K562 (cell line): ENCODE results near the gene CACNA1C.

Experiments
- CBX1 ChIP-seq: sonication (generic); IDR thresholded peaks from 2 replicates; pipeline ENCODE4 v1.6.1; 2016; ENCODE audit warnings: antibody characterized with exemption, low read depth, mild to moderate bottlenecking
- CBX5 ChIP-seq: IDR thresholded peaks from 2 replicates; pipeline ENCODE4 v1.6.1; 2014; ENCODE audit warnings: low read depth, borderline replicate concordance
- CHD2 ChIP-seq: IDR thresholded peaks from 2 replicates; pipeline ENCODE4 v1.6.1; 2011; ENCODE audit warnings: low read depth, low read length
- EHMT2 ChIP-seq: fragments of 450-650 bp; IDR thresholded peaks from 2 replicates; pipeline ENCODE4 v1.6.1; 2018; ENCODE audit warnings: antibody characterized with exemption
- EP300 ChIP-seq: IDR thresholded peaks from 2 replicates; pipeline ENCODE4 v1.6.1; 2012; ENCODE audit warnings: low read length, improper control_type of control experiment
- MYNN ChIP-seq, 2 experiments: sonication (generic); formaldehyde crosslinking in 1 of 2; IDR thresholded peaks; 2 replicates each; pipeline versions ENCODE4 v1.5.0 to v1.6.1; 2016 to 2020; ENCODE audit warnings: antibody characterized with exemption in 1 of 2, missing genetic modification reagents in 1 of 2
- ZEB2 ChIP-seq: fragments of 450-650 bp; IDR thresholded peaks from 2 replicates; pipeline ENCODE4 v1.6.1; 2016
- TF ChIP-seq, protein P1 (sequence below), 3 experiments: IDR thresholded peaks in 2 of 3; conservative IDR thresholded peaks in 1 of 3; 2 replicates each; pipeline ENCODE4 v1.5.1; 2011 to 2012; ENCODE audit warnings: low read length in 3 of 3, mild to moderate bottlenecking in 3 of 3, control low read depth in 2 of 3, improper control_type of control experiment in 1 of 3, inconsistent platforms in 1 of 3, low read depth in 1 of 3, mixed read lengths in 1 of 3, moderate library complexity in 1 of 3; ENCODE audit not compliant: insufficient read depth in 2 of 3

DNA sequence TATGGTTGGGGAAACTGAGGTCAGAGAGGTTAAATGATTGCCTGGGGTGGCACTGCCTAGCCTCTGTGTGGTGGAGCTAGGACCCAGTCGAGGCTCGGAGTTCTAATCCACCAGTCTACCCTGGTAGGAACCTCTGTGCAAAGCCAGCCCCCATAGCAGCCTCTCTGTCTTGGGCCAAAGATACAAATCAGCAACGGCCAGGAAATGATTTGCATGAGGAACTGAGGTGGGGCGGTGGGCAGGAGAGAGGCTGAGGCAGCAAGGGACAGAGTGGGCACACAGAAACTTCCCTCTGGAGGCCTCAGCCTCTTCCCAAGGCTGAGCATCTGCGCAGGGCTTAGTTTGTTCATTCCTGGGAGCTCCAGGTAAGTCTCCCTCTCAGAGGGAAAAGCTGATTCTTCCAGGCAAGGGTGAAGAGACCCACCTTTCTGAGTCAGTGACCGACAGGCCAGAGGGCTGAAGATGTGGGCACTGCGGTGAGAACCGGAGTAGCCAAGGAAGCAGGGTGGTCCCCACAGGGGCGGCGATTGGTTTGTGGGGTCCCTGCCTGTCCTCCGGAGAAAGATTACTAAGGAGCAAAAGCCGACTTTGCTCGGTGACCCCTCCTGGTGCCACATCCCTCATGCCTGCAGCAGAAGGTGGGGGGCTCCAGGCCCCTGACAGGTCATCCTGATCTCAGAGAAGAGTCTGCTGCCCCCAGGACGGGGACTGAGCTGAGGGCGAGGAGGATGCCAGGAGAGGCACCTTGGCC lies 134.6 kb downstream of the CACNA1C start:
- TF ChIP-seq EHMT2 (no peak), MYNN (IDR thresholded peaks at IDR 0.05) (no peak), MYNN (CRISPR knock-in tag; IDR thresholded peaks at IDR 0.05) (no peak), ZEB2 (no peak), CBX1 (no peak), CBX5 (no peak), CHD2 (no peak), EP300 (no peak)
- TF ChIP-seq, protein P1, sequence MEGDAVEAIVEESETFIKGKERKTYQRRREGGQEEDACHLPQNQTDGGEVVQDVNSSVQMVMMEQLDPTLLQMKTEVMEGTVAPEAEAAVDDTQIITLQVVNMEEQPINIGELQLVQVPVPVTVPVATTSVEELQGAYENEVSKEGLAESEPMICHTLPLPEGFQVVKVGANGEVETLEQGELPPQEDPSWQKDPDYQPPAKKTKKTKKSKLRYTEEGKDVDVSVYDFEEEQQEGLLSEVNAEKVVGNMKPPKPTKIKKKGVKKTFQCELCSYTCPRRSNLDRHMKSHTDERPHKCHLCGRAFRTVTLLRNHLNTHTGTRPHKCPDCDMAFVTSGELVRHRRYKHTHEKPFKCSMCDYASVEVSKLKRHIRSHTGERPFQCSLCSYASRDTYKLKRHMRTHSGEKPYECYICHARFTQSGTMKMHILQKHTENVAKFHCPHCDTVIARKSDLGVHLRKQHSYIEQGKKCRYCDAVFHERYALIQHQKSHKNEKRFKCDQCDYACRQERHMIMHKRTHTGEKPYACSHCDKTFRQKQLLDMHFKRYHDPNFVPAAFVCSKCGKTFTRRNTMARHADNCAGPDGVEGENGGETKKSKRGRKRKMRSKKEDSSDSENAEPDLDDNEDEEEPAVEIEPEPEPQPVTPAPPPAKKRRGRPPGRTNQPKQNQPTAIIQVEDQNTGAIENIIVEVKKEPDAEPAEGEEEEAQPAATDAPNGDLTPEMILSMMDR (IDR thresholded peaks at IDR 0.05 in 2 of 3, conservative IDR thresholded peaks at IDR 0.05 in 1 of 3; ENCODE audit: insufficient read depth in 2 of 3, low read depth in 1 of 3, low read length in 3 of 3) = no peak
